ENCODE results near the gene FANCF.
"Not testable (repeated sequence)": the region's sequence is repeated elsewhere in the genome, so short reads cannot be mapped to it uniquely, and the experiment has no call there.

FANCF gene

GRCh38 chr11:22668005-22668796 lies 42.6 kb upstream of the FANCF start:
- no peak for TF ChIP-seq CTCF (IDR thresholded peaks at IDR 0.05; ENCODE audit: low read length, missing control alignments)
- DNase-seq (ENCODE audit: low read depth) = no peak
- no peak overlapping the region for H3K4me3 ChIP-seq (replicated peaks; ENCODE audit: low read depth, low read length)

- peak; percentile 24 for DNase-seq (ENCODE audit: low read depth)
- TF ChIP-seq CTCF (IDR thresholded peaks at IDR 0.05; ENCODE audit: low read length, missing control alignments) = no peak
- H3K4me3 ChIP-seq (replicated peaks; ENCODE audit: low read depth, low read length) = peak overlapping the region; percentile 49
Measured at GRCh38 chr11:22666688-22667439, 41.2 kb upstream of the FANCF start.

- TF ChIP-seq CTCF (IDR thresholded peaks at IDR 0.05; ENCODE audit: low read length, missing control alignments) = no peak
- peak within 1 kb of the TSS; percentile 49 for H3K4me3 ChIP-seq (replicated peaks; ENCODE audit: low read depth, low read length)
- no peak for DNase-seq (ENCODE audit: low read depth)
Measured at GRCh38 chr11:22666325-22666687, 40.7 kb upstream of the FANCF start, which contains the start of gene GAS2. TSS of gene GAS2 (plus strand) at chr11:22666611. CDS start at chr11:22674870, 8,259 bp downstream.

- H3K4me3 ChIP-seq (replicated peaks; ENCODE audit: low read depth, low read length) = no peak overlapping the region
- no peak for TF ChIP-seq CTCF (IDR thresholded peaks at IDR 0.05; ENCODE audit: low read length, missing control alignments)
- no peak for DNase-seq (ENCODE audit: low read depth)
Measured at GRCh38 chr11:22659783-22660182, 34.2 kb upstream of the FANCF start.

GRCh38 chr11:22657101-22657694 lies 31.6 kb upstream of the FANCF start:
- DNase-seq (ENCODE audit: low read depth) = no peak
- H3K4me3 ChIP-seq (replicated peaks; ENCODE audit: low read depth, low read length) = no peak overlapping the region
- no peak for TF ChIP-seq CTCF (IDR thresholded peaks at IDR 0.05; ENCODE audit: low read length, missing control alignments)

GRCh38 chr11:22656130-22656529 lies 30.5 kb upstream of the FANCF start:
- no peak overlapping the region for H3K4me3 ChIP-seq (replicated peaks; ENCODE audit: low read depth, low read length)
- peak; percentile 57 for DNase-seq (ENCODE audit: low read depth)
- TF ChIP-seq CTCF (IDR thresholded peaks at IDR 0.05; ENCODE audit: low read length, missing control alignments) = no peak

- DNase-seq (ENCODE audit: low read depth); H3K4me3 ChIP-seq (replicated peaks; ENCODE audit: low read depth, low read length): not testable (repeated sequence)
Measured at GRCh38 chr11:22652346-22652745, 26.7 kb upstream of the FANCF start.
